ENCODE measurements around the gene AKAP7. TPM values are rescaled to one million over a fixed set of nuclear protein-coding genes. Genes with fewer than 3 reads are reported as not detected.

The AKAP7 gene
- total RNA-seq, 2 donors from 2014 or later = 15.3 to 60.1 TPM

- Histone ChIP-seq H3K27me3 (no peaks in the 10 kb centered on the region), H3K36me3 (no peaks in the 10 kb centered on the region), H3K4me3 (no peak overlapping the region), H3K9ac (ENCODE audit: low read depth in 2 of 2, low read length in 2 of 2) (no peak overlapping the region), H3K27ac (no peak overlapping the region), H3K4me1 (no peaks in the 10 kb centered on the region), H3K9me3 (no peaks in the 10 kb centered on the region)
- no peak for TF ChIP-seq CTCF (IDR thresholded peaks at IDR 0.05)
- no peak for DNase-seq
- intact Hi-C loops (cut with DNase I) = no loop called here
Observed at GRCh38 chr6:131103296-131103695, 32.0 kb upstream of the AKAP7 start.

- Histone ChIP-seq H3K4me3 (no peak overlapping the region), H3K36me3 (no peaks in the 10 kb centered on the region), H3K9me3 (no peaks in the 10 kb centered on the region), H3K27ac (no peak overlapping the region), H3K27me3 (no peaks in the 10 kb centered on the region), H3K9ac (ENCODE audit: low read depth in 2 of 2, low read length in 2 of 2) (no peak overlapping the region), H3K4me1 (no peaks in the 10 kb centered on the region)
- intact Hi-C loops (cut with DNase I) = no loop called here
- TF ChIP-seq CTCF (IDR thresholded peaks at IDR 0.05) = no peak
- DNase-seq = no peak
Observed at GRCh38 chr6:131103901-131104300, 31.4 kb upstream of the AKAP7 start.

GRCh38 chr6:131107151-131107550 lies 28.1 kb upstream of the AKAP7 start:
- Histone ChIP-seq H3K9ac (ENCODE audit: low read depth in 2 of 2, low read length in 2 of 2) (no peak overlapping the region), H3K4me1 (no peaks in the 10 kb centered on the region), H3K27ac (no peak overlapping the region), H3K36me3 (no peaks in the 10 kb centered on the region), H3K27me3 (no peaks in the 10 kb centered on the region), H3K9me3 (no peaks in the 10 kb centered on the region), H3K4me3 (no peak overlapping the region)
- DNase-seq = no peak
- intact Hi-C loops (cut with DNase I) = no loop called here
- no peak for TF ChIP-seq CTCF (IDR thresholded peaks at IDR 0.05)

GRCh38 chr6:131112249-131112648 lies 23.0 kb upstream of the AKAP7 start:
- no peaks in the 10 kb centered on the region for H3K4me1 ChIP-seq
- H3K27me3 ChIP-seq = no peaks in the 10 kb centered on the region
- TF ChIP-seq CTCF (IDR thresholded peaks at IDR 0.05) = no peak
- H3K9ac ChIP-seq (ENCODE audit: low read depth in 2 of 2, low read length in 2 of 2) = no peak overlapping the region
- H3K36me3 ChIP-seq = no peaks in the 10 kb centered on the region
- no peaks in the 10 kb centered on the region for H3K9me3 ChIP-seq
- H3K27ac ChIP-seq = no peak overlapping the region
- intact Hi-C loops (cut with DNase I) = no loop called here
- peak; percentile 34 for DNase-seq
- H3K4me3 ChIP-seq = no peak overlapping the region

- H3K9me3 ChIP-seq = no peaks in the 10 kb centered on the region
- intact Hi-C loops (cut with DNase I) = loop anchor here (2.0 kb wide), 1 partner anchor 231 kb away; no protein-coding TSS in a partner anchor
- H3K27ac ChIP-seq = no peak overlapping the region
- no peaks in the 10 kb centered on the region for H3K36me3 ChIP-seq
- H3K4me3 ChIP-seq = no peak overlapping the region
- no peak overlapping the region for H3K9ac ChIP-seq (ENCODE audit: low read depth in 2 of 2, low read length in 2 of 2)
- no peak for DNase-seq
- no peaks in the 10 kb centered on the region for H3K4me1 ChIP-seq
- H3K27me3 ChIP-seq = no peaks in the 10 kb centered on the region
- no peak for TF ChIP-seq CTCF (IDR thresholded peaks at IDR 0.05)
Observed at GRCh38 chr6:131115651-131116050, 19.6 kb upstream of the AKAP7 start.

GRCh38 chr6:131116321-131116720 lies 18.9 kb upstream of the AKAP7 start:
- intact Hi-C loops (cut with DNase I) = loop anchor here (2.0 kb wide), 1 partner anchor 232 kb away; no protein-coding TSS in a partner anchor
- no peak for DNase-seq
- Histone ChIP-seq H3K27ac (no peak overlapping the region), H3K9me3 (no peaks in the 10 kb centered on the region), H3K27me3 (no peaks in the 10 kb centered on the region), H3K4me1 (no peaks in the 10 kb centered on the region), H3K4me3 (no peak overlapping the region), H3K9ac (ENCODE audit: low read depth in 2 of 2, low read length in 2 of 2) (no peak overlapping the region), H3K36me3 (no peaks in the 10 kb centered on the region)
- TF ChIP-seq CTCF (IDR thresholded peaks at IDR 0.05) = no peak
